Measurements from ENCODE around the gene TGFB1I1.
"Not testable (repeated sequence)": the region's sequence is repeated elsewhere in the genome, so short reads cannot be mapped to it uniquely, and the experiment has no call there.

TGFB1I1 gene

GRCh38 chr16:31477220-31478216 lies 5.6 kb downstream of the TGFB1I1 start:
- Histone ChIP-seq H3K4me3 (ENCODE audit: low read depth, low read length) (no peak overlapping the region), H3K36me3 (no peaks in the 10 kb centered on the region; the same call in 1 of the 2 replicates), H3K4me1 (peaks cover 4% of the 10 kb centered on the region; the same call in 1 of the 2 replicates), H3K9me3 (no peaks in the 10 kb centered on the region), H3K27me3 (no peaks in the 10 kb centered on the region)
- TF ChIP-seq, protein P1, sequence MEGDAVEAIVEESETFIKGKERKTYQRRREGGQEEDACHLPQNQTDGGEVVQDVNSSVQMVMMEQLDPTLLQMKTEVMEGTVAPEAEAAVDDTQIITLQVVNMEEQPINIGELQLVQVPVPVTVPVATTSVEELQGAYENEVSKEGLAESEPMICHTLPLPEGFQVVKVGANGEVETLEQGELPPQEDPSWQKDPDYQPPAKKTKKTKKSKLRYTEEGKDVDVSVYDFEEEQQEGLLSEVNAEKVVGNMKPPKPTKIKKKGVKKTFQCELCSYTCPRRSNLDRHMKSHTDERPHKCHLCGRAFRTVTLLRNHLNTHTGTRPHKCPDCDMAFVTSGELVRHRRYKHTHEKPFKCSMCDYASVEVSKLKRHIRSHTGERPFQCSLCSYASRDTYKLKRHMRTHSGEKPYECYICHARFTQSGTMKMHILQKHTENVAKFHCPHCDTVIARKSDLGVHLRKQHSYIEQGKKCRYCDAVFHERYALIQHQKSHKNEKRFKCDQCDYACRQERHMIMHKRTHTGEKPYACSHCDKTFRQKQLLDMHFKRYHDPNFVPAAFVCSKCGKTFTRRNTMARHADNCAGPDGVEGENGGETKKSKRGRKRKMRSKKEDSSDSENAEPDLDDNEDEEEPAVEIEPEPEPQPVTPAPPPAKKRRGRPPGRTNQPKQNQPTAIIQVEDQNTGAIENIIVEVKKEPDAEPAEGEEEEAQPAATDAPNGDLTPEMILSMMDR (IDR thresholded peaks at IDR 0.05; ENCODE audit: low read depth, low read length), result no peak
- no peak for DNase-seq

- no peaks in the 10 kb centered on the region for H3K27me3 ChIP-seq
- TF ChIP-seq, protein P1 (IDR thresholded peaks at IDR 0.05; ENCODE audit: low read depth, low read length), result no peak
- H3K4me3 ChIP-seq (ENCODE audit: low read depth, low read length), result no peak overlapping the region
- no peaks in the 10 kb centered on the region for H3K4me1 ChIP-seq
- H3K9me3 ChIP-seq, result no peaks in the 10 kb centered on the region
- no peaks in the 10 kb centered on the region for H3K36me3 ChIP-seq
- no peak for DNase-seq
Measured at GRCh38 chr16:31478956-31479355, 7.0 kb downstream of the TGFB1I1 start.

- Histone ChIP-seq H3K4me1 (no peaks in the 10 kb centered on the region), H3K4me3 (ENCODE audit: low read depth, low read length) (no peak overlapping the region), H3K9me3 (no peaks in the 10 kb centered on the region), H3K36me3 (no peaks in the 10 kb centered on the region), H3K27me3 (no peaks in the 10 kb centered on the region)
- TF ChIP-seq, protein P1 (IDR thresholded peaks at IDR 0.05; ENCODE audit: low read depth, low read length), result no peak
- no peak for DNase-seq
Measured at GRCh38 chr16:31479751-31480150, 7.8 kb downstream of the TGFB1I1 start.

- Histone ChIP-seq H3K4me1 (no peaks in the 10 kb centered on the region), H3K27me3 (no peaks in the 10 kb centered on the region), H3K4me3 (ENCODE audit: low read depth, low read length) (no peak overlapping the region), H3K9me3 (no peaks in the 10 kb centered on the region), H3K36me3 (no peaks in the 10 kb centered on the region)
- DNase-seq, result no peak
- TF ChIP-seq, protein P1 (IDR thresholded peaks at IDR 0.05; ENCODE audit: low read depth, low read length), result no peak
Measured at GRCh38 chr16:31480851-31481536, 9.0 kb downstream of the TGFB1I1 start.

DNA sequence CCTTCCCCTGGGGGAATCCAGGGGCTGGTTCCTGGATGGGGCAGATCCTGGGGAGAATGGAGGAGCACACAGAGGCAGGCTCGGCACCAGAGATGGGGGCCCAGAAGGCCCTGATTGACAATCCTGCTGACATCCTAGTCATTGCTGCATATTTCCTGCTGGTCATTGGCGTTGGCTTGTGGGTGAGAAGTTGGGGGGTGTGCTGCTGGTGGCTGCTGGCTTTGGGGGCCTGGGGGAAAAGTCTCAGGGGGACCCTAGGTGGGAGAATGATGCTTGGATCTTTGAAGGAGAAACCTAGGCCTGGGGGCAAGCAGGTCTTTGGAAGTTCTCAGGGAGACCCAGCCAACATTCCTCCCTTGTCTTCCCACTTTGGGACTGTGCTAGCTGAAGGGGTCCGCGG lies 11.1 kb downstream of the TGFB1I1 start, which contains the start of gene SLC5A2:
Gene SLC5A2 (plus strand): TSS at position 43 of the 400 bp plus-strand sequence. CDS start 14 bp downstream, at position 57.
- Histone ChIP-seq H3K4me3 (ENCODE audit: low read depth, low read length) (no peak within 1 kb of the TSS), H3K9me3 (no peaks in the 10 kb centered on the region), H3K27me3 (peaks cover 9% of the 10 kb centered on the region), H3K4me1 (no peaks in the 10 kb centered on the region), H3K36me3 (no peaks in the 10 kb centered on the region)
- DNase-seq, result no peak
- TF ChIP-seq, protein P1 (IDR thresholded peaks at IDR 0.05; ENCODE audit: low read depth, low read length), result no peak

DNA sequence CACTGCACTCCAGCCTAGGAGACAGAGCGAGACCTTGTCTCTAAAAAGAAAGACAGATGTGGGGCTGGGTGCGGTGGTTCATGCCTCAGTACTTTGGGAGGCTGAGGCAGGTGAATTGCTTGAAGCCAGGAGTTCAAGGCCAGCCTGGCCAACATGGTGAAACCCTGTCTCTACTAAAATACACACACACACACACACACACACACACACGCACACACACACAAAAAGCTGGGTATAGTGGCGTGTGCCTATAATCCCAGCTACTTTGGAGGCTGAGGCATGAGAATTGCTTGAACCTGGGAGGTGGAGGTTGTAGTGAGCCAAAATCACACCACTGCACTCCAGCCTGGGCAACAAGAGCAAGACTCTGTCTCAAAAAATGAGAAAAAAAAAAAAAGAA lies 12.1 kb downstream of the TGFB1I1 start:
- H3K9me3 ChIP-seq; H3K4me1 ChIP-seq; DNase-seq; H3K36me3 ChIP-seq; H3K4me3 ChIP-seq (ENCODE audit: low read depth, low read length): not testable (repeated sequence)
- H3K27me3 ChIP-seq, result peaks cover 14% of the 10 kb centered on the region
